ENCODE measurements around the gene TMEM141. TPM values are rescaled to one million over a fixed set of nuclear protein-coding genes. Genes with fewer than 3 reads are reported as not detected.

Gene TMEM141
- total RNA-seq, 1 experiment from 2014 or later = 70.4 TPM

DNA sequence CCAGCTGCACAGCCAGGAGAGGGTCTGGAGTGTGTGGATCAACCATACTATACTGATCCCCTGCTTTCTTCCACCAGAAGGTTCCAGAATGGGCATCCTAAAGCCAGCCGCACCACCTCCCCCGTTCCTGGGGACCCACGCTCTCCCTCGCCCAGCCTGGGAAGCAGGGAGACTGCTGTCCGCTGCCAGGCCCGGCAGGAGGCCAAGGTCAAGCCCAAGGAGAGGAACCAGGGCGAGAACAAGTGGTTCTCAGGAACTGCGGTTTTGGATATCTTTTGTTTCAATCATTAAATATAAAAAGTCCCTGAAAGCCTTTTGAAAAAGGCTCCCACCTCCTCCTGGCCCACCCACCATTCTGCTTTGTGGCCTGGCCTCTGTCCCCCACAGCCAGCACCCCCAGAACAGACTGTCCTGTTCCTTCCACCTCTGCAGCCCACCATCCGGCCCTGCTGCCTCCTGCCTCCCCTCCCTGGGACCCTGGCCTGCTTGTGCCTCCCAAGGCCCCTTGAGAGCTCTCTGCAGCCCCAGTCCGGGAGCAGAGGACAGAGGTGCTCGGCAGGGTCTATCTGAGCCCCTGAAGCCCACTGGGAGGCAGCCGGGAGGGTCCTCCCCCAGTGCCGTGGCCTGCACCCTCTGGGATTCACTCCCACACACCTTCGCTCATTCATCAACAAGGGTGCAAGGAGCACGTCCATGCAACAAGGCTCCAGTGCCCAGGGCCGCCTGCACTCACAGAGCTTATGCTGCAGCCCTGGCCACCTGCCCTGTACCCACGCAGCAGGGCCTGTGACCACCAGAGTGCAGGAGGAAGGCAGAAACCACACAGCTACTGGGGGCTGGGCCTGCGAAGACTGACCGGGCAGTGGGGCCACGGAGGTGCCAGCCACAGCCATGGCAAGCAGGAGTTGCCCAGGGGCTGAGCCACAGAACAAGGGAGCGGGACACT is 42.2 kb upstream of the TMEM141 start:
- no peak for DNase-seq (ENCODE audit: unreplicated experiment)
- H3K36me3 Mint-ChIP-seq (ENCODE audit: insufficient read depth, unreplicated experiment) = no peaks in the 10 kb centered on the region
- no peaks in the 10 kb centered on the region for H3K4me1 Mint-ChIP-seq (ENCODE audit: insufficient read depth, unreplicated experiment)
- intact Hi-C loops (cut with micrococcal nuclease) = no loop called here
- CTCF ChIA-PET = interaction anchor here (0.5 to 0.6 kb wide), 3 partner anchors 29 to 212 kb away, joined by 3 to 5 read pairs (median 3); no protein-coding TSS in a partner anchor
- no peak overlapping the region for H3K4me3 Mint-ChIP-seq (ENCODE audit: unreplicated experiment)
- no TSS peak for BruUV-seq (replicated peaks)
- TF ChIP-seq, protein P1, sequence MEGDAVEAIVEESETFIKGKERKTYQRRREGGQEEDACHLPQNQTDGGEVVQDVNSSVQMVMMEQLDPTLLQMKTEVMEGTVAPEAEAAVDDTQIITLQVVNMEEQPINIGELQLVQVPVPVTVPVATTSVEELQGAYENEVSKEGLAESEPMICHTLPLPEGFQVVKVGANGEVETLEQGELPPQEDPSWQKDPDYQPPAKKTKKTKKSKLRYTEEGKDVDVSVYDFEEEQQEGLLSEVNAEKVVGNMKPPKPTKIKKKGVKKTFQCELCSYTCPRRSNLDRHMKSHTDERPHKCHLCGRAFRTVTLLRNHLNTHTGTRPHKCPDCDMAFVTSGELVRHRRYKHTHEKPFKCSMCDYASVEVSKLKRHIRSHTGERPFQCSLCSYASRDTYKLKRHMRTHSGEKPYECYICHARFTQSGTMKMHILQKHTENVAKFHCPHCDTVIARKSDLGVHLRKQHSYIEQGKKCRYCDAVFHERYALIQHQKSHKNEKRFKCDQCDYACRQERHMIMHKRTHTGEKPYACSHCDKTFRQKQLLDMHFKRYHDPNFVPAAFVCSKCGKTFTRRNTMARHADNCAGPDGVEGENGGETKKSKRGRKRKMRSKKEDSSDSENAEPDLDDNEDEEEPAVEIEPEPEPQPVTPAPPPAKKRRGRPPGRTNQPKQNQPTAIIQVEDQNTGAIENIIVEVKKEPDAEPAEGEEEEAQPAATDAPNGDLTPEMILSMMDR (IDR thresholded peaks at IDR 0.05; ENCODE audit: unreplicated experiment) = no peak
- peaks cover 15% of the 10 kb centered on the region for H3K27me3 Mint-ChIP-seq (ENCODE audit: insufficient read depth, unreplicated experiment)
- peaks cover 15% of the 10 kb centered on the region for H3K9me3 Mint-ChIP-seq (ENCODE audit: unreplicated experiment)
- POLR2A ChIA-PET = no interaction called here
- H3K27ac Mint-ChIP-seq (ENCODE audit: low read depth, unreplicated experiment) = no peak overlapping the region

DNA sequence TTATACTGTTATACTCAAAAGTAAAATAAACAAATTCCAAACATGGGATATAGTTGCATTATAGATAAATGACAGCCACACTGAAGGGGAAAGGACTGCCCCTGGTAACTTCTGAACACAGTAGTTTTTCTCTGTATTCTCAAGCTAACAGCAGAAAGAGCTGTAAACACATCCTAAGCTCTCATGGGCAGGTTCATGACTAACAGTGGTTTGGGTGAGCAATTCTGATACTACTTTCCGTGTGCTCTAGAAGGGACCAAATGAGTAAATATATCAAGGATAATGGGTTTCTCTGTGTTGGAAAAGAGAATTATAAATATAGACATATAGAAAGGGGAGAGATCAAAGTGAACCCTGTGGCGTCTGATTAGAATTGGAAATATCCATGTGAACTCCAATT is 40.6 kb upstream of the TMEM141 start:
- BruUV-seq (replicated peaks) = no TSS peak
- no peaks in the 10 kb centered on the region for H3K4me1 Mint-ChIP-seq (ENCODE audit: insufficient read depth, unreplicated experiment)
- H3K4me3 Mint-ChIP-seq (ENCODE audit: unreplicated experiment) = no peak overlapping the region
- H3K27ac Mint-ChIP-seq (ENCODE audit: low read depth, unreplicated experiment) = no peak overlapping the region
- peaks cover 15% of the 10 kb centered on the region for H3K9me3 Mint-ChIP-seq (ENCODE audit: unreplicated experiment)
- H3K27me3 Mint-ChIP-seq (ENCODE audit: insufficient read depth, unreplicated experiment) = peaks cover 15% of the 10 kb centered on the region
- ChIA-PET POLR2A (no interaction called here), CTCF (interaction anchor here (0.6 to 1.0 kb wide), 2 partner anchors 22 to 191 kb away, joined by 3 to 4 read pairs; no protein-coding TSS in a partner anchor)
- DNase-seq (ENCODE audit: unreplicated experiment) = no peak
- intact Hi-C loops (cut with micrococcal nuclease) = no loop called here
- TF ChIP-seq, protein P1 (IDR thresholded peaks at IDR 0.05; ENCODE audit: unreplicated experiment) = no peak
- no peaks in the 10 kb centered on the region for H3K36me3 Mint-ChIP-seq (ENCODE audit: insufficient read depth, unreplicated experiment)

- no TSS peak for BruUV-seq (replicated peaks)
- ChIA-PET POLR2A (interaction anchor here (1.0 kb wide), 1 partner anchor 23 kb away, joined by 3 read pairs; no protein-coding TSS in a partner anchor), CTCF (interaction anchor here (0.6 kb wide), 2 partner anchors 8 to 93 kb away, joined by 3 to 4 read pairs; partner anchors contain the start of gene LCN10)
- H3K27me3 Mint-ChIP-seq (ENCODE audit: insufficient read depth, unreplicated experiment) = peaks cover 15% of the 10 kb centered on the region
- H3K36me3 Mint-ChIP-seq (ENCODE audit: insufficient read depth, unreplicated experiment) = no peaks in the 10 kb centered on the region
- H3K27ac Mint-ChIP-seq (ENCODE audit: low read depth, unreplicated experiment) = no peak overlapping the region
- no peak overlapping the region for H3K4me3 Mint-ChIP-seq (ENCODE audit: unreplicated experiment)
- H3K9me3 Mint-ChIP-seq (ENCODE audit: unreplicated experiment) = peaks cover 15% of the 10 kb centered on the region
- TF ChIP-seq, protein P1 (IDR thresholded peaks at IDR 0.05; ENCODE audit: unreplicated experiment) = no peak
- intact Hi-C loops (cut with micrococcal nuclease) = no loop called here
- DNase-seq (ENCODE audit: unreplicated experiment) = no peak
- H3K4me1 Mint-ChIP-seq (ENCODE audit: insufficient read depth, unreplicated experiment) = no peaks in the 10 kb centered on the region
These were observed 39.9 kb upstream of the TMEM141 start for GRCh38 chr9:136751244-136751643.

DNA sequence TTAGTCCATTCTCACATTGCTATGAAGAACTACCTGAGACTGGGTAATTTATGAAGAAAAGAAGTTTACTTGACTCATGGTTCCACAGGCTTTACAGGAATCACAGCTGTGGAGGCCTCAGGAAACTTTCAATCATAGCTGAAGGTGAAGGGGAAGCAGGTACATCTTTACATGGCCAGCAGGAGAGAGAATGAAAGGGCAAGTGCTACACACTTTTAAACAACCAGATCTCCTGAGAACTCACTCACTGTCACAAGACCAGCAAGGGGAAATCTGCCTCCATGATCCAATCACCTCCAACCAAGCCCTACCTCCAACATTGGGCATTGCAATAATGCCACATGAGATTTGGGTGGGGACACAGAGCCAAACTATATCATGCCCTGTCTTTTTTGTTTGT is 39.3 kb upstream of the TMEM141 start:
- Mint-ChIP-seq H3K9me3 (ENCODE audit: unreplicated experiment) (peaks cover 15% of the 10 kb centered on the region), H3K4me3 (ENCODE audit: unreplicated experiment) (no peak overlapping the region), H3K27me3 (ENCODE audit: insufficient read depth, unreplicated experiment) (peaks cover 15% of the 10 kb centered on the region), H3K4me1 (ENCODE audit: insufficient read depth, unreplicated experiment) (no peaks in the 10 kb centered on the region), H3K36me3 (ENCODE audit: insufficient read depth, unreplicated experiment) (no peaks in the 10 kb centered on the region), H3K27ac (ENCODE audit: low read depth, unreplicated experiment) (no peak overlapping the region)
- TF ChIP-seq, protein P1 (IDR thresholded peaks at IDR 0.05; ENCODE audit: unreplicated experiment) = no peak
- intact Hi-C loops (cut with micrococcal nuclease) = no loop called here
- no TSS peak for BruUV-seq (replicated peaks)
- ChIA-PET CTCF (no interaction called here), POLR2A (interaction anchor here (1.0 kb wide), 1 partner anchor 24 kb away, joined by 3 read pairs; no protein-coding TSS in a partner anchor)
- DNase-seq (ENCODE audit: unreplicated experiment) = no peak

All from MCF 10A (cell line).